ENCODE results near the gene RING1.
A peak's percentile ranks its signal among the peaks of the same experiment; 100 is the strongest.

RING1 gene

DNA sequence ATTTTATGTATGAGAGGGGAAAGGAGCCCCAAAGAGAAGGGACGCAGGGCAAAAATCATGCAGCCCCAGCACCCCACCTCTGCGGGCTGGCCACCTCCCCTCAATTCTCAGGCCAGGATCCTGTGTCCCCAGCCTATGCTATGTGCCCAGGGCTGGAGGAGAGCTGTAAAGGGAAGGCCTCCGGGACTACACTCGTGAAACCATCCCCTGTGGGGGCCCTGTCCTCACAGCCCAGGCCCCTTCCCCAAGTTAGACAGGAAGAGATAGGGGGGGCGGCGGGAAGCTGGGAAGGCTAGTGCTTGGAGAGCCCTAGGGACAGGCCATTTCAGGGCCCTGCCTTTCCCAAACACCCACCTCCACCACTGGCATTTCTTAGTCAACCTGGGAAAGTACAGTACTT is 14.7 kb upstream of the RING1 start:
- no peak for DNase-seq

DNA sequence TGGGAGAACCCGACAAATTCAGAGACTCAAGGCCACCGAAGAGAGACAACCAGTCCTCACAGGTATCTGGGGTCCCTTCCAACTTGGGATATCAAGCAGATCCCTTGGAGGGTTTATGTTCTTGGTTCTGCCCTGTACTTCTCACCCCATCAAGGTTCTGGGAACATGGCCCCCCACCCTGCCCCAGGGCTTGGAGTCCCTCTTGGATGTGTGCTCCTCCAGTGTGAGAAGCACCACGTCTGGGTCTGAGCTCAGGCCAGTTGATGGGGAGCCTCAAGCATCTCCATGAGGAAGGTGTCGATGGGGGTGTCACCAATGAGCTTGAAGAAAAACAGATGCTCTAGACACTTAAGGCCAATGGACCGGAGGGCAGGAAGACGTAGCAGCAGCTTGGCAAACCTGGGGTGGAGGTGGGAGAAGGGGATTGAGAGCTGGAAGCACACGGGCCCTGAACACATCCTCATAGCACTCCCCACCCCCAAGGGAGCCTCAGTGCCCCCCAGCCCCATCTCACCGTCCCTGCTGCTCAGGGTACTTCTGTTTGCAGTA is 13.8 kb upstream of the RING1 start:
- DNase-seq = no peak

DNA sequence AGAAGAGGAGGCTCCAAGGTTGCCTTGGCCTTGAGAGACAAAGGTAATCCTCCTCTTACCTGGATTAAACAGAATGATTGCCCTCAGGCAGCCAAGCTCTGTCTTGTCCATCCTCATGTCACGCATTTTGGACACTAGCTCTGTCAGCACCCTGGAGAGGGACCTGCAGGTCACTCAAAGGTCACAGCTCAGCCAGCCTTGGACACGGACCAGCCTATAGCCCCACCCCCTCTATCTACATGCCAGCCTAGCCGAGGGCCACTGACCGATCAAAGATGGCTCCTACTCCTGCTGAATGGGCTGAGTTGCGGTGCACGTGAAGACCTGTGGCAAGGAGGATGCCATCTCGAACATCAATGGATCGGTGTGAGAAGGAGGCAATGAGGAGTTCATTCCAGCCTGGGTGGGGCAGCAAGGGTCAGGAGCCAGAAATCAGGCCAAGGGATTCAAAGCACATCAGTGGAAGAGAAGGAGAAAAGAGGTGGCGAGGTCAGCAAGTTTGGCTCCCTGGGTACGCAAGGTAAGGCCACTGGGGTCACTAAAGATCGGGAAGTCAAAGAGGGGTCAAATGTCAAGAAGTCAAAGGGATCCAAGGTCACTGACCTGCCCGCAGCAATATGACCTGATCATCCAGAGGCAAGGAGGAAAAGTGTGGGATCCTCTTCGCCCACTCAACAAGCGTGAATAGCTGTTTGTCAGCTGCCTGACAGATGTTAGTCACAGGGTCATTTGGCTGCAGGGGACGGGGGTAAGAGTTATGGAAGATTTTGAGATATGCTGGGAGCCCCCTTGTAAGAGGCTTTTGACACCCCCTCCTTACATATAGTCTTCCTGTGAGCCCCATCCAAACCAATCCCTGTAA is 12.8 kb upstream of the RING1 start:
- no peak for DNase-seq

- peak; percentile 41 for DNase-seq
Measured at GRCh38 chr6:33197431-33198048, 10.8 kb upstream of the RING1 start.

DNA sequence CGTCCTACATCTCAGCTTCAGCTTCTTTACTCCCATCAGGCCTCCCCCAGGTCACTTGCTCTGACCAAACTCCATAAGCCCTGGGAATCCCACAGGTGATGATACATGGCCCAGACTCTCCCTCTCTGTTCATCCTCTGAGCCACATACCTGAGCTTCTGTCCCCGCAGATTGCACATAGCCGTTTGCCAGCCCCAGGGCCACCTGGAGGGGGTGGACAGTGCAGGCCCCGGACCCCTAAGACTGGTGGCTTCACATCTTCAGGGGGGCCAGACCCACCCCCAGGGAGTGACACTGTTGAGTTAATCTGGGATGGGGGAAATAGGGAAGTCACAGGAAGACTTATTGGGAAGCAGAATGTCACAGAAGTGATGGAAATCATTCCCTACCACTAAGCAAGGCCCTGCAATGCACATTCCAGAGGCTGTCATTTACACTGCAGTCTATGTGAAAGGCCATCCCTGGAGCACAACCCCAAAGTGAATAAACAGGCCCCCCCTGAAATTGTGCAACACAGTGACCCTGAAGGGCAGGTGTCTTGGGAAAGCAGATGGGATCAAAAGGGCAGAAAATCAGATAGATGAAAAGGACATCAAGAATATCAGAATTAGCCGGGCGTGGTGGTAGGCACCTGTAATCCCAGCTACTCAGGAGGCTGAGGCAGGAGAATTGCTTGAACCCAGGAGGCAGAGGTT is 10.0 kb upstream of the RING1 start:
- DNase-seq = no peak

- no peak for DNase-seq
Measured at GRCh38 chr6:33198853-33199436, 9.4 kb upstream of the RING1 start.

DNA sequence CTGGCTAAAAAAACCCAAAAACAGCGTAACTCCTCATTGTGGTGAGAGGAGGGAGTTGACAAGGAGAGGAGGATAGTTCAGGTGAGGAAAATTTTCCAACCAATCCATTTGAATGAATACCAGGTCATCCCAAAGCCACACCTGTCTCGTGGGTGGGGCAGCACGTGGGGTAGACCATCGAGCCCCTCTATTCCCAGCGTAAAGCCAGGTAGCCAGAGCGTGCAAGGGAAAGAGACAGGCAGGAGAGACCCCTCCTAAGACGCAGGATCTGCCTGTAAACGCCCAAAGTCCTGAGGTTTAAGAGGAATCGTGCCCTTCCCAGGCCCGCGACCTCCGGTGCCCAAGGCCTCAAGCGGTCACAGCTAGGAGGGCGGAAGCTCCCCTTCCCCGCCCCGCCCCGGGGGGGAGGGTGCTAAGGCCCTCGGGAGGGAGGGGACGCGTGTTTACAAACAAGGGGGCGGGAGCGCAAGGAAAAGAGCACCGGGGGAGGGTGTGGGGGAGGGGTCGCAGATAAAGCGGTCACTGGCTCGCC is 8.5 kb upstream of the RING1 start:
- peak; percentile 65 for DNase-seq

DNA sequence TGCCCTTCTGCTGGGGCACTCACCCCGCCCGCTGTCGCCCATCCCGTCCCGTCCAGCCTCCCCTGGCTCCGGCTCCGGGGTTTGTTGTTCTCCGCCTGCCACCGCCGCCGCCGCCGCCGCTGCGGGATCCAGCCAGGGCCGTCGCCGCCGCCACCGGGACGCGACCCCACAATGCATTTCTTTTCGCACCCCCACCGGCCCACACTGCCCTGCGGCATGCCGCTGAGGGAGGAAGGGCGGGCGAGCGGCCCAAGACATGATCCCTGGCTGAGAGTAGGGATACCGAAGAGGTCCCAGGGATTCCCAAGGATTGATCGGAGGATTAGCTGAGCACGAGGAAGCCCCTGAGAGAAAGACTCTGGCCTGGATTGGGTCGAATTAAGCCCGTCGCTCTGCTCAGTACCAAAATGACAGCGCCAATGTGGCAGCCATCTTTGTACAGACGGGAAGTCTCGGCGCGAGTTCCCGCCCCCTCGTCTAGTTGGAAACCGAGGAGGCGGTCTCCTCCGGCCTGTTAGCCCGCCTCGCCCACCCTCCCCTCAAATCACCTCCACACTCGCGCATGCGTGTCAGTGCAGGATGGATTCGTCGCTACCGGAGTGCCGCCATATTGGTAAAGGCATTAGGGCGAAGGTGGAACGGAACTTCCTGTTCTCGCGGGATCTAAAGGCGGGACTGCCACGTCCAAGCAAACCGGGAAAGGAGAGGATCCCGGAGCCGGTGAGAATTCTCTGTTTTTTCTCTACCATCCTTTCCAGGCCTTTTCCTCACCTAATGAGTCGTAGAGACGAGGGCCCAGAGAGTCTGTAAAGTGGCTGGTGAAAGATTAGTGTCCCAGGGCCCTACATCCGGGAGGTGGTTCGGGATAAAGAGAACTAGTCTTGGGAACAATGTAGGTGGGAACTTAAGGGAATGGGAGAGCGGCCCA is 7.8 kb upstream of the RING1 start, which contains the start of the genes RXRB and SLC39A7:
RXRB (minus strand) TSS at position 447 of the 928 bp plus-strand sequence; CDS start at position 258, 189 bp downstream.
SLC39A7 (plus strand) TSS at position 649 of the 928 bp plus-strand sequence. CDS start 379 bp downstream, outside the sequence.
- peak; percentile 99 for DNase-seq

DNA sequence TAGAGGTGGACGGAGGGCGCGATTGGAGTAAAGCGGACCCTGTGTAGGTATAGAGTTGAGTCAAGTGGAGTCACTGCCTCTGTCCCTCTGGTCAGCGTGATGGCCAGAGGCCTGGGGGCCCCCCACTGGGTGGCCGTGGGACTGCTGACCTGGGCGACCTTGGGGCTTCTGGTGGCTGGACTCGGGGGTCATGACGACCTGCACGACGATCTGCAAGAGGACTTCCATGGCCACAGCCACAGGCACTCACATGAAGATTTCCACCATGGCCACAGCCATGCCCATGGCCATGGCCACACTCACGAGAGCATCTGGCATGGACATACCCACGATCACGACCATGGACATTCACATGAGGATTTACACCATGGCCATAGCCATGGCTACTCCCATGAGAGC is 7.2 kb upstream of the RING1 start:
- DNase-seq = no peak

GRCh38 chr6:33201935-33202334 is 6.4 kb upstream of the RING1 start:
- DNase-seq = no peak

- DNase-seq = no peak
Measured at GRCh38 chr6:33202799-33203198, 5.5 kb upstream of the RING1 start.

GRCh38 chr6:33203443-33204164 is 4.7 kb upstream of the RING1 start:
- no peak for DNase-seq

GRCh38 chr6:33204165-33204414 is 4.2 kb upstream of the RING1 start:
- no peak for DNase-seq

DNA sequence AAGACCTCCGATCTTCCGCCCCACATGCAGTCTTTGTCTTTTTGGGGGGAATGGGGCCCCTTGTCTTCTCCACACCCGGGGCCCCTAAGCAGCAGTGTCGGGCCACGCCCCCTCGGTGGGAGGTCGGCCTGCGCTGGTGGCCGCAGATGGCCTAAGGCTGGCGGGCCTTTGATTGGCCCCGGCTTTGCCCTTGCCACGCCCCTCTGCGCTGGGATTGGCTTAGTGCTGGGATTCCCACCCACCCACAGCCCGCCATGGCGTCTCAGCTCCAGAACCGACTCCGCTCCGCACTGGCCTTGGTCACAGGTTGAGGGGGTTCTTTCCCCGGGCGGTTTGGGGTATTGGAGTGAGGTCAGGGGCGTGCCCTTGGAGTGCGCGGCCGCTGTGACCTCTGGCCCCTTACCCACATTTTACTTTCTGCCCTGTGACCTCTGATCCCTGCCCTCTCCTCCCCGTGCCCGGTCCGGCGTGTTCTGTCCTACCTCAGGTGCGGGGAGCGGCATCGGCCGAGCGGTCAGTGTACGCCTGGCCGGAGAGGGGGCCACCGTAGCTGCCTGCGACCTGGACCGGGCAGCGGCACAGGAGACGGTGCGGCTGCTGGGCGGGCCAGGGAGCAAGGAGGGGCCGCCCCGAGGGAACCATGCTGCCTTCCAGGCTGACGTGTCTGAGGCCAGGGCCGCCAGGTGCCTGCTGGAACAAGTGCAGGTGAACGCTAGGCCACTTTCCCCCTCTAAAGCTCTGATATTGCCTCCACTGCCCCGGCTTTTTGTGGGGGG is 3.7 kb upstream of the RING1 start, which contains the start of gene HSD17B8:
HSD17B8 (plus strand) TSS at position 241 of the 776 bp plus-strand sequence; CDS start at position 255, 14 bp downstream.
- peak; percentile 89 for DNase-seq

GRCh38 chr6:33205191-33206026 is 2.9 kb upstream of the RING1 start:
- no peak for DNase-seq

- DNase-seq = no peak
Measured at GRCh38 chr6:33206027-33206863, 2.1 kb upstream of the RING1 start.

DNA sequence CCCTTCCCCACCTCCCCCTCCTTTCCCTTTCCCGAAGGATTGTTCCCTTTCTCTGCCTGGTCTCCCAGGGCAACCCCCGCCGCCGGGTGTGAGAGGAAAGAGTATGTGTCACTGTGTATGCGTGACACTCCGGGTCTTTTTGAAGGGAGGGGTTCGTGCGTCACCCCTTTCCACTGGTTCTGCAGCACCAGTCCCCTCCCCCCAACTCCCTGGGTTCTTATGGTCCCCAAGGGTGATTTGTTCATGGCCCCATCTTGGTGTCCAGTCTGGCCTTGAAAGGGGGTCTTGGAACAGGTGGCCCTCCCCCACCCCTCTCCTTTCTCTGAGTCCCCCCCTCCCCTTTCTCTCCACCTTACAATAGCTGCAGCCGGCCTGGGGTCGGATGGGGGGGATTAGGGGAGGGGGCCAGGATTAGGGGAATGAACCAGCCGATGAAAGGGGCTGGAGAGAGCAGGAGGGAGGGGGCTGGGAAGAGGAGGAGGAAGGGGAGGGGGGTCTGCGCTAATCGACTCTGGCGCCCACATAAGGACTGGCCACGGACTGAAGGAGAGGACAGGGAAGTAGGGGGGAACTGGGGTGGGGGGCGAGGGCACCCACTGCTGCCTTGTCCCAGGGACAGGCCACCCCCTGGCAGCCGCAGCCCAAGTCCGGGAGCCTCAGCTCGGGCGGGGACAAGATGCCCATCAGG is 1.3 kb upstream of the RING1 start:
- DNase-seq = no peak

All from NCI-H1436 (cell line).